CD4-positive, alpha-beta T cell treated with Interleukin-6 for 4 hours (primary cell): Measurements from ENCODE around the gene RANBP17.
"Not testable (repeated sequence)": the region's sequence is repeated elsewhere in the genome, so short reads cannot be mapped to it uniquely, and the experiment has no call there.

Experiments used
- DNase-seq: peaks from one replicate; pipeline ENCODE4 v3.0.0-alpha.2; 2020; ENCODE audit warnings: mixed read lengths

The RANBP17 gene

DNA sequence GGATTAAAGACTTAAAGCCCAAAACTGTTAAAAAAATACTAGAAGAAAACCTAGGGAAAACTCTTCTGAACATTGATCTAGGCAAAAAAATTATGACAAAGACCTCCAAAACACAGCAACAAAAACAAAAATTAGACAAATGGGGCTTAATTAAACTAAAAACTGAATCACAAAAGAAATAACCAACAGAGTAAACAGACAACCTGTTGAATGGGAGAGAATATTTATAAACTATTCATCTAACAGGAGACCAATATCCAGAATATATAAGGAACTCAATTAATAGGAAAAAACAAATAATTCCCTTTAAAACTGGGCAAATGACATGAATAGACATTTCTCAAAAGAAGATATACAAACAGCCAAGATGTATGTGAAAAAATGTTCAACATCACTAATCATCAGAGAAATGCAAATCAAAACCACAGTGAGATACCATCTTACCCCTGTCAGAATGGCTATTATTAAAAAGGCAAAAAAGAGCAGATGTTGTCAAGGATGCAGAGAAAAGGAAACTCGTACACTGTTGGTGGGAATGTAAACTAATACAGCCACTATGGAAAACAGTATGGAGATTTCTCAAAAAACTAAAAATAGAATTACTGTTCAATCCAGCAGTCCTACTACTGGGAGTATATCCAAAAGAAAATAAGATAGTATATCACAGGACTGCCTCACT, 397.1 kb downstream of the RANBP17 start:
- DNase-seq = no peak

DNA sequence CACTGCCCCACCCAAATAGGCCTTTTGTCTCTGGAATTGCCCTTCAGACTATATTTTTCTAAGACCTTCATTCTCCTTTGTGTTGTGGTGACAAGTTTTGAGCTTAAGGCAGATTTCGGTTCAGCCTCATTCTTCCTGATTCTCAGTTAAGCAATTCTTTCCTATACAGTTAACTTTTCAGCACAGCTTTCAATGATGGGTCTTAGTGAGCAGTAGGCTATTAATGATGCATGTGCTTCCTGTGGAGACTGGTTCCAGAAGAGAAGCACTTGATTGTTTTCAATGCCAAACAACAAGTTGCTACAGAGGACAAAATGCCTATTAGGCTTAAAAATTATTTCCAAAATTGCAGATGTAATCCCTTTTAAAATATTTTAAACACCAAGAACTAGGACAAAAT, 399.5 kb downstream of the RANBP17 start:
- DNase-seq = no peak

DNA sequence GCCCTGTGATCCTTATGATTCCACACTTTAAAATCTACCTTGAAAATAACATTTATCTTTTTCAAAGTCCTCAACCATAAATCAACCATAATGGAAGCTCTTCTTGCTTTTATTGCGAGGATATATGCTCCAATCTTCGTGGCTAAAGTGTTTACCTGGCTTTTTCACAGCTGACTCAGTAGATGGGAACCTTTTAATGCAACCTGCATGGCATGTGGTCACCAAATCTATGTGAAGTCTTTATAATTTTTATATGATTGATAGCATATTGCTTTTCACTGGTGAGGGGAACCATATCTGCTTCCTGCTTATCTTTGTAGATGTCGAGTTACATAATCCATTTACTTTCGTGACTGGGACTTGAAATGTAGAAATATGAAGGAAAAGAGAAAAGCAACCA, 400.1 kb downstream of the RANBP17 start:
- DNase-seq = no peak

- no peak for DNase-seq
Observed at GRCh38 chr5:171263181-171263580, 401.4 kb downstream of the RANBP17 start.

DNA sequence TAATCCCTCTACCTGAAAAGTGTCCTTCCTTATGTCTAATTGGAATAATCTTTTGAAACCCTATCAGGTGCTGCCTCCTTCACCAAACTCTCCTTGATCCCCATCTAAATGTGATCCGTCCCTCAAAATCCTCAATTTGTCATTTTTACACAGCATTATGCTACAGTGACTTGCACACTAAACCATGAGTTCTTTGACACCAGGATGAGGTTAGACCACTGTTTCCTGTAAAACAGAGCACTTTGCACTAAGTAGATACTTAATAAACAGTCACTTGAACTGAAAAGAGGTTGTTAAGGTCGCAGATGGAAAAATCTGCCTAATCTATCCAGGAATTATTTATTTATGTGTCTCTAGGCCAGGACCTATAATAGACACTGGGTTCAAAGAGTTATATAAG, 403.0 kb downstream of the RANBP17 start:
- DNase-seq = no peak

- DNase-seq = no peak
Observed at GRCh38 chr5:171268700-171269620, 407.1 kb downstream of the RANBP17 start.

DNA sequence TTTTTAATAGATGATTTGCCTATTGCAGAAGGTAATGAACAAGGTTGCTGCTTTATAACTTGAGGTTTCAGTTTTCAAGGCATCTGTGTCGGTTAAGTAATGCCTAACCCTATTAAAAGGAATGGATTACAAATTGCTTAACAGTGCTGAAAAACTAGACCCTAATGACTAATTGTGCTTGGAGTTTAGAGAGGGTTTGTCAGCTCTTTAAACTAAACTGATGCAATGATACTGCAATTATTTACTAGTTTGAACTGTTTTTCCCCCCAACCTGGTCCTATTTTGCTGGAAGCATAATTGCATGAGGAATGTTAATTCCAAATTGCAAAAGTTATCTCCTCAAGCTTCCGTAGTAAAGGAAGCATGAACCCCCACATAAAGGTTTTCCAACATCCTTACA, 407.9 kb downstream of the RANBP17 start:
- DNase-seq = no peak

- no peak for DNase-seq
Observed at GRCh38 chr5:171270136-171270535, 408.3 kb downstream of the RANBP17 start.

DNA sequence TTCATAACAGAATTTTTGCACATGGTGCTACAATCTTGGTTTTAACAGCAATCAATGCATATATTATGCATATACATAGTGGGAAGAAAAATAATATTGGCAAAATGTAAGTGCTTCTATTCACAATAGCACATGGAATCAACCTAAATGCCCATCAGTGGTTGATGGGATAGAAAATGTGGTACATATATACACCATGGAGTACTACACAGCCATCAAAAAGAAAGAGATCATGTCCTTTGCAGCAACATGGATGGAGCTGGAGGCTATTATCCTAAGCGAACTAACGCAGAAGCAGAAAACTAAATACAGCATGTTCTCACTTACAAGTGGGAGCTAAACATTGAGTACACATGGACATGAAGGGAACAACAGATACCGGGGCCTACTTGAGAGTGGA, 410.0 kb downstream of the RANBP17 start:
- no peak for DNase-seq

- no peak for DNase-seq
Observed at GRCh38 chr5:171272996-171273970, 411.5 kb downstream of the RANBP17 start.

DNA sequence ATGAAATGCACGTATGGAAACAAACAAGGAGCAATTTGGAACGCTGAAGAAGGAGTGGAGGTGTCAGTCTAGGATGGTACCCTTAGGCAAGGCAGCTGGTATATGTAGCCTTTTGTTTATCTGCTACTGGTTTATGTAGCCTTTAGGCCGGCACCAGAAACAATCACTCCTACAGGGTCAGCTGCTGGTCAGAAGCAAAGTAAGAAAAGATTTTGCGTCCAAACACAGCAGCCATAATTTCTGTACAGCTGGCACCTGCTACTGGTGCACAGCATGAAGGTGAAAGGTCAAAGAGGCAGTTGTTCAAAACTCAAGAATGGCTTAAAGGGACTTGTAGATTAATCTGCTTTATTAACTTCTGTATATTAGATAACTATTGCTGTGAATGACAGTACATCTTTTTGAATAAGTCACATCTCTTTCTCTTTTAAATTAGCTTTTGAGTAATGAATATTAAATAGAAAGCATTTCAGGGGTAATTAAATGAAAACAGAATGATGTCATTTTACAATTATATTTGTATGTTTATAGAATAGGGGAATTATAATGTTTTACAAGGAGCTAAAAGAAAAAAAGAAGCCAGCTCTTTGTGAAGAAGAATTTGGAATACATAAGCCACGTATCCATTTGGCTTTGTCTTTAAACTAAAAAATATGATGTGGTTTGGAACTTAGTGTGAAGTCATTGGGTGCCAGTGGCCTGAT, 414.2 kb downstream of the RANBP17 start:
- DNase-seq = no peak

DNA sequence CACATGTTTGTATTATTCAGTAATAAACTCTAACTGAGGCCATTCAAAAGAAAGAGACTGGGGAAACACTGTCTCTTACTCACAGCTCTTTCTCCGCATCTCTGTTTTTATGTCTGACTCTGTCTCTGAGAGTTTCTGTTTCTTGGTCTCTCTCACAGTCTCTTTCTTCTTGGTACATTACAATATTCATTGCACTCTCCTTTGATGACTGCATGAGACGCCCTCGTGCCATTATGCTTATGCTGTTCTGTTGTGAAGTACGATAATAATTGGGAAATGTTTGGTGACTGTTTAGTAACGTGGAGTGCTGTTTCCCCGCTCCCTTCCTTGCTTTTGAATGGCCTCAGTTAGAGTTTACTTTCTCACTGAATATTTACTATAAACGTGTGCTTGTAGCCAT, 421.9 kb downstream of the RANBP17 start:
- DNase-seq = no peak

DNA sequence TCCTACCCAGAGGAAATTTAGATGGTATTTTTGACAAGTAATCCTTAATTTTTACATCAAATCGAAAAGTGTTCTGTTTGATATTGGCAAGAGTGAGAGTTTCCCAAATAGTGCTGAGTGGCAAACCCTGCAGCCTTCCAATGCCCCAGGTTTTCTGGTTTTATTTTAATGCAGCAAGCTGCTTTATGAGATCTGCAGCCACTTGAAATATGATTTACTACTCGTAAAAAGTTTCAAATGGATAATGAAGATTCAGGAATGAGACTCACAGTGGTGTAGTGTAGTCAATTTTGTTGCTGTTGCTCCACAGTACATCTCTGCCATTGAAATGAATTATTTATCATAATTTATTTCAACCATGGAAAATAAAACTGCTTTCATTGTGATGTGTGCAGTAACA, 423.6 kb downstream of the RANBP17 start:
- DNase-seq = no peak

DNA sequence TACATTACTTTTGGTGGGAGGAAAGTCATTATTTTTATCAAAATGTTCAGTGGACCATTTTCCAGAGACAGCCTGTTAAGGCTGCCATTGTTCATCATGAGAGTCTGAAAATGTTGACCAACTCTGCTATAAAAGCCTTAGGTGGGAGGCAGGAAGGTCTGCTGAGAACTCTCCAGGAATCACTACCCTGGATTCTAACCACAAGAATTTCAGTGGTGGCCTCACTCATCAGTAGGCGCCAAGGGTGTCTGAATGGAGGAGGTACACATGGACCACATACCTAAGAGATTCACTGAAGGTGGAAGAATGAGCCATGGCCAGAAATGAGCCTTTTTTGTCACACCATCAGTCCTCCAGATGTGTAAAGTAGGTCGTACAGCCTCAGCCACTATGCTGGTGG, 426.2 kb downstream of the RANBP17 start:
- DNase-seq = no peak

DNA sequence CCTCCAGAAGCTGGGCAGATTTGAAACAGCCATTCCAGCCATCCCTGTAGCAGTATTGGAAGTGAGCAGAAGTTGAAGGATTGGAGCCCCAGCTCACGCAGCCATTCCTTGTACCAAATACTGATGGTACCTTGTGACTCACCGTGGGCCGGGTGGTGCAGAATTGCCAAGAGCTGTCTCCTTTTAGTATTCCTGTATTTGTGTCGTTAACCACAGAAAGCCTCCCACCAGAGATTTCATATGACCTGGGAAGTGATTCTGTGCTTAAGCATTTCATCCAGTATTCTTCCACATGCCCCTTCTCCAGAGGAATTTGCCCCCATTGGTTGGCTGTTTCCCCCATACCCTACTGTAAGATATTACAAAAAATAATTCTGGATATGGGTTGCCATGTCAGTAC, 429.6 kb downstream of the RANBP17 start:
- DNase-seq = no peak

GRCh38 chr5:171295299-171295698, 433.5 kb downstream of the RANBP17 start:
- DNase-seq = no peak

GRCh38 chr5:171295801-171296200, 434.0 kb downstream of the RANBP17 start:
- no peak for DNase-seq

- not testable (repeated sequence) for DNase-seq
Observed at GRCh38 chr5:171297941-171298340, 436.1 kb downstream of the RANBP17 start.

- DNase-seq = no peak
Observed at GRCh38 chr5:171299228-171299627, 437.4 kb downstream of the RANBP17 start.

DNA sequence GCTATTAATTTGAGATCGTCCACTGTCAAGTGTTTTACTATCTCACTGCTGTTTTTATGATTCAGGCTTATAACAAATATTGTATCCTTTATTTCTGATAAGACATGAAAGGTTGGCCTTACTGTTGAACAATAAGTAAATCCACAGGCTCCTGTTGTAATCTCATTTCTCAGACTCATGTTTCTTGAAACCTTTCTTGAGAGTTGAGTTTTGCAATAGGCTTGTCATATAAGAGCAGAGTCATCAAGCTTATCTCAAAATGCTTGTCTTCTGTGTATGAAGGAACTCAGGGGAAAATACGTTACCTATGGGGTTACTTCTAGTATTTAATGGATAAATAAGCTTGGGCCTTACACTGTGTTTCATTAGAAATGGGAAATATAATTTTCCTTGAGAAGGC, 438.0 kb downstream of the RANBP17 start:
- no peak for DNase-seq

DNA sequence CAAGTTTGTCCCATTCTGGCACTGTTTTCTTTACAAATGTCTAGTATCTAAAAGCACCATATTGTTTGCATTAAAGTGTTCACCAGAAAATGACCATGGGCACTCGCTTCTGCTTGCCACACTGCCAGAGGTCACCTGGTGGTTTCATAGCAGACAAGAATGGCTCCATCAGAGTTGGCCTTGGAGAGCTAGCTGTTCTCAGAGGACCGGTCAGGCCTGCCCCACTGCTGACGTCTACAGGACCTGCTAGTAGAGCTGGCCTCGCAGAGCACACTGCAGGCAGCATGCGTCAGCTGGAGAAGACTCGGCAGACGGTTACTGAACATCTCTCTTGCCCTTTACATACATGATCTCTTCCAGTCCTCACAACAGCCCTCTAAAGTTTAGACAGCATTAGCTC, 438.5 kb downstream of the RANBP17 start:
- no peak for DNase-seq

DNA sequence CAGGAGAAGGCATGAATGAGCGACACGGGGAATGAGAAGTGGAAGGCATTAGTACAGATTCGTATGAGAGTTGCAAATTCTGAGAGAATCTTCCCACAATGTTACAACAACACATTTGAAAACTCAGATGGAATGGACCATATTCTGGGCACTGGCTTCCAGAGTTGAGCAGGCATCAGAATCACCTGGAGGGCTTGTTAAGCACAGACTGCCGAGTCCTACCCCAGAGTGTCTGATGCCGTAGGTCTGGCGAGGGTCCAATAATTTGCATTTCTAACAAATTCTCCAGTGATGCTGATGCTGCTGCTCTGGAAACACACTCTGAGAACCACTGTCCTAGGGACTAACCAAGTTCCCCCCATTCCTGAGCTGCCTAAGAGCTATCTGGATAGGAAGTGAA, 444.3 kb downstream of the RANBP17 start:
- DNase-seq = no peak
